ENCODE data around the gene GSTM3.
"Not testable (repeated sequence)": the region's sequence is repeated elsewhere in the genome, so short reads cannot be mapped to it uniquely, and the experiment has no call there.

The GSTM3 gene

GRCh38 chr1:109697861-109698260, 43.0 kb downstream of the GSTM3 start:
- not testable (repeated sequence) for DNase-seq (ENCODE audit: low spot score)

GRCh38 chr1:109697066-109697465, 43.8 kb downstream of the GSTM3 start:
- no peak for DNase-seq (ENCODE audit: low spot score)

DNA sequence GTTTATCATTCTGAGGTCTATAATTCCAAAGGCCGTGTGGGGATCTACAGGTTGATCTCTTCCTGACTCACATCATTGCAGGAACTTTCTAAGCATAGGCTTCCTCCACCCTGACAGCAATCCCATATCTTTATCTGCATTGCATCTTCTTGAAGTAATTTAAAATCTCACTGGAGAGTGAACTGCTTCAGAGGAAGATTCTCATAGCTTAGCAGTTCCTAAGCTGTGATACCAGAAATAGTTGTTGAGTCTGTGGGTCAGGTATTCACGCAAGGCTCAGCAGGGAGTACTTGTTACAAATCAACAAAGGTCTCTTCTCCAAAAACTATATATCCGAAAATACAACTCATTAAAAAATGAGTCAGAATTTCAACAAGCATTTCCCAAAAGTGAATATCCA, 45.7 kb downstream of the GSTM3 start:
- DNase-seq (ENCODE audit: low spot score): not testable (repeated sequence)

DNA sequence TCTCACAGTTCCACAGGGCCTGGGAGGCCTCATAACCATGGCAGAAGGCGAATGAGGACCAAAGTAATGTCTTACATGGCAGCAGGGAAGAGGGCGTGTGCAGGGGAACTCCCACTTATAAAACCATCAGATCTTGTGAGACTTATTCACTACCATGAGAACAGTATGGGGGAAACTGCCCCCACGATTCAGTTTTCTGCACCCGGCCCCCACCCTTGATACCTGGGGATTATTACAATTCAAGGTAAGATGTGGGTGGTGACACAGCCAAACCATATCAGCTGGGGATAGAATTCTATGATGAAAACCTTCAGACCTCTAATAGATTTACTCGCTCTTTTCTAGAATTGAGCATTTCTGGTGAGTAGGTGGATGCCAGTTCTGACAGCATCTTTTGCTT, 46.4 kb downstream of the GSTM3 start:
- not testable (repeated sequence) for DNase-seq (ENCODE audit: low spot score)

DNA sequence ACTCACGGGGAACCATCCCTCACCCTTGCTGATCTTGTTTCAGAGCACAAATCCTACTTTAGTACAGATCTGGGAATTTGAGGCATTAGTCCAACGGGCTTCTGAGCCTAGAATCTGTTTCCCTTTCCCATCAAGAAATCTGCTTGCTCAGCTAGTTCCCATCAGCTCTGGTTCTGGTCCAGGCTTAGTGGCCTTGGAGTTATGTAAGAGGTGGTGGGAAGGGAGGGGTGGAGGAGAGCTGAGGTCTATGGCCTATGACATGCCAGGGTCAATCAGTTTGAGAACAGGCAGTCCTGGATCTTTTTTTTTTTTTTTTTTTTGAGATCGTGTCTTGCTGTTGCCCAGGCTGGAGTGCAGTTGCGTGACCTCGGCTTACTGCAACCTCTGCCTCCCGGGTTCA, 49.1 kb downstream of the GSTM3 start:
- DNase-seq (ENCODE audit: low spot score): no peak

- DNase-seq (ENCODE audit: low spot score): no peak
These were observed 50.9 kb downstream of the GSTM3 start for GRCh38 chr1:109689844-109690405.

DNA sequence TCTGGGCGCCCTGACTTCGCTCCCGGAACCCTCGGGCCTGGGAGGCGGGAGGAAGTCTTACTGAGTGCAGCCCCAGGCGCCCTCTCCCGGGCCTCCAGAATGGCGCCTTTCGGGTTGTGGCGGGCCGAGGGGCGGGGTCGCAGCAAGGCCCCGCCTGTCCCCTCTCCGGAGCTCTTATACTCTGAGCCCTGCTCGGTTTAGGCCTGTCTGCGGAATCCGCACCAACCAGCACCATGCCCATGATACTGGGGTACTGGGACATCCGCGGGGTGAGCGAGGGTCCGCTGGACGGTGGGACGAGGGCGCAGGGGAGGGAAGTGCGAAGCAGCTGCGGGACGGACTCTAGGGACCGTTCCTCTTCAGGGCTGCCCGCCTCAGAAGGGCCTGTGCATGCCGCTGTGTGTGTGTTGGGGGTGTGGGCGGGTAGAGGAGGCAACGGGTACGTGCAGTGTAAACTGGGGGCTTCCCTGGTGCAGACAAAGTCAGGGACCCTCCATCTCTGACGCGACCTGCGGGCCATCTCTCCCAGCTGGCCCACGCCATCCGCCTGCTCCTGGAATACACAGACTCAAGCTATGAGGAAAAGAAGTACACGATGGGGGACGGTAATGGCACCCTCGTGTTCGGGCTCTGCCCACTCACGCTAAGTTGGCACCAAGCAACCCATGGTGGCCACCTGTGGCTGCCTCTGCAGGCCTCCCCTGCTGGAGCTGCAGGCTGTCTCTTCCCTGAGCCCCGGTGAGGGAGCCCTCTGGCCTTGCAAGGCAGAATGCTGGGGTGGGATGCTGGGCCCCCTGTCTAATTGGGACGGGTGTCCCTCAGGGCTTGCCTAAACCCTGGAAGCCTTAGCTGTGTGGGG, 53.0 kb downstream of the GSTM3 start, which contains the start of gene GSTM1:
GSTM1 (plus strand) TSS at position 177 of the 859 bp plus-strand sequence; CDS start at position 234, 57 bp downstream.
- no peak for DNase-seq (ENCODE audit: low spot score)

DNA sequence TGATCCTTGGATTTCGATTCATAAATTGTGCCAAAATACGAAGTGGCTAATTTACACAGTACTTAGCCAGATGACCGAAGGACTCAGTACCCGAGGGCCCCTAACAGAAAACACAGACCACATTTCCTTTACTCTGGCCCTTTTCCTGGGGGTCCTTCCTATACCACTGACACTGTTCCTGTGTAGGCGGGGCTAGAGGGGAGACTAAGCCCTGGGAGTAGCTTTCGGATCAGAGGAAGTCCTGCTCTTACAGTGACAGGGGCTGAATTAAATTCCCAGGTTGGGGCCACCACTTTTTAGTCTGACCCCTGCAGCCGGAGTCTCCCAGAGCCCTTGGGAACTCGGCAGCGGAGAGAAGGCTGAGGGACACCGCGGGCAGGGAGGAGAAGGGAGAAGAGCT, 53.7 kb downstream of the GSTM3 start:
- not testable (repeated sequence) for DNase-seq (ENCODE audit: low spot score)

- not testable (repeated sequence) for DNase-seq (ENCODE audit: low spot score)
These were observed 54.9 kb downstream of the GSTM3 start for GRCh38 chr1:109685890-109686289.

GRCh38 chr1:109685399-109685798, 55.4 kb downstream of the GSTM3 start:
- DNase-seq (ENCODE audit: low spot score): not testable (repeated sequence)

GRCh38 chr1:109684777-109685176, 56.1 kb downstream of the GSTM3 start:
- DNase-seq (ENCODE audit: low spot score): not testable (repeated sequence)

All from cerebellar cortex (tissue), 1 donor.